WTC11 (cell line): ENCODE measurements around the gene RIC8B.

Source experiments
- ATF2 ChIP-seq: sonication (generic); formaldehyde crosslinking; IDR thresholded peaks from 2 replicates; pipeline ENCODE4 v1.8.1; 2022; ENCODE audit warnings: low read depth, missing genetic modification reagents, borderline replicate concordance
- CBFB ChIP-seq: sonication (generic); formaldehyde crosslinking; IDR thresholded peaks from 2 replicates; pipeline ENCODE4 v1.8.1; 2022; ENCODE audit warnings: mild to moderate bottlenecking, low read depth, missing genetic modification reagents
- CTCF ChIP-seq: fragments of 200-600 bp; IDR thresholded peaks from 2 replicates; pipeline ENCODE4 v1.8.0; 2022; ENCODE audit warnings: antibody characterized with exemption
- E2F1 ChIP-seq: sonication (generic); formaldehyde crosslinking; IDR thresholded peaks from 2 replicates; pipeline ENCODE4 v1.8.0; 2022; ENCODE audit warnings: mild to moderate bottlenecking, missing genetic modification reagents
- ETV6 ChIP-seq: sonication (generic); formaldehyde crosslinking; IDR thresholded peaks from 2 replicates; pipeline ENCODE4 v1.8.1; 2022; ENCODE audit warnings: mild to moderate bottlenecking, missing genetic modification reagents
- JUN ChIP-seq: sonication (generic); formaldehyde crosslinking; IDR thresholded peaks from 2 replicates; pipeline ENCODE4 v1.8.0; 2023; ENCODE audit warnings: mild to moderate bottlenecking, missing genetic modification reagents
- NR3C1 ChIP-seq: sonication (generic); formaldehyde crosslinking; conservative IDR thresholded peaks from 2 replicates; pipeline ENCODE4 v1.8.1; 2023; ENCODE audit warnings: low read depth, mild to moderate bottlenecking, missing genetic modification reagents
- PRRX2 ChIP-seq: fragments of 250-450 bp; sonication (Bioruptor Pico); IDR thresholded peaks from 2 replicates; pipeline ENCODE4 v1.8.0; 2021; ENCODE audit warnings: mild to moderate bottlenecking
- TP53 ChIP-seq: sonication (generic); formaldehyde crosslinking; IDR thresholded peaks from 2 replicates; pipeline ENCODE4 v1.8.1; 2023; ENCODE audit warnings: mild to moderate bottlenecking, missing genetic modification reagents
- TF ChIP-seq, protein P1 (sequence below): sonication (generic); formaldehyde crosslinking; IDR thresholded peaks from 2 replicates; pipeline ENCODE4 v1.8.1; 2023; ENCODE audit warnings: mild to moderate bottlenecking, missing genetic modification reagents, moderate library complexity
- TF ChIP-seq, protein P2 (sequence below): sonication (generic); formaldehyde crosslinking; IDR thresholded peaks from 2 replicates; pipeline ENCODE4 v1.8.1; 2022; ENCODE audit warnings: mild to moderate bottlenecking, missing genetic modification reagents, moderate library complexity, borderline replicate concordance
- TF ChIP-seq, protein P3 (sequence below): sonication (generic); formaldehyde crosslinking; IDR thresholded peaks from 2 replicates; pipeline ENCODE4 v1.8.0; 2023; ENCODE audit warnings: missing genetic modification reagents, mild to moderate bottlenecking, borderline replicate concordance
- TF ChIP-seq, protein P4 (sequence below): sonication (generic); formaldehyde crosslinking; IDR thresholded peaks from 2 replicates; pipeline ENCODE4 v1.8.1; 2023; ENCODE audit warnings: mild to moderate bottlenecking, moderate library complexity, missing genetic modification reagents
- TF ChIP-seq, protein P5 (sequence below): sonication (generic); formaldehyde crosslinking; IDR thresholded peaks from 2 replicates; pipeline ENCODE4 v1.8.1; 2023; ENCODE audit warnings: mild to moderate bottlenecking, missing genetic modification reagents, moderate library complexity

GRCh38 chr12:106900554-106900953 is 126.1 kb downstream of the RIC8B start:
- TF ChIP-seq CBFB = no peak
- TF ChIP-seq, protein P1, sequence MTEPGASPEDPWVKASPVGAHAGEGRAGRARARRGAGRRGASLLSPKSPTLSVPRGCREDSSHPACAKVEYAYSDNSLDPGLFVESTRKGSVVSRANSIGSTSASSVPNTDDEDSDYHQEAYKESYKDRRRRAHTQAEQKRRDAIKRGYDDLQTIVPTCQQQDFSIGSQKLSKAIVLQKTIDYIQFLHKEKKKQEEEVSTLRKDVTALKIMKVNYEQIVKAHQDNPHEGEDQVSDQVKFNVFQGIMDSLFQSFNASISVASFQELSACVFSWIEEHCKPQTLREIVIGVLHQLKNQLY (CRISPR knock-in tag) = no peak
- no peak for TF ChIP-seq CTCF
- no peak for TF ChIP-seq NR3C1
- no peak for TF ChIP-seq ETV6 (CRISPR knock-in tag)
- TF ChIP-seq, protein P2, sequence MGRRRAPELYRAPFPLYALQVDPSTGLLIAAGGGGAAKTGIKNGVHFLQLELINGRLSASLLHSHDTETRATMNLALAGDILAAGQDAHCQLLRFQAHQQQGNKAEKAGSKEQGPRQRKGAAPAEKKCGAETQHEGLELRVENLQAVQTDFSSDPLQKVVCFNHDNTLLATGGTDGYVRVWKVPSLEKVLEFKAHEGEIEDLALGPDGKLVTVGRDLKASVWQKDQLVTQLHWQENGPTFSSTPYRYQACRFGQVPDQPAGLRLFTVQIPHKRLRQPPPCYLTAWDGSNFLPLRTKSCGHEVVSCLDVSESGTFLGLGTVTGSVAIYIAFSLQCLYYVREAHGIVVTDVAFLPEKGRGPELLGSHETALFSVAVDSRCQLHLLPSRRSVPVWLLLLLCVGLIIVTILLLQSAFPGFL (CRISPR knock-in tag) = no peak
- TF ChIP-seq, protein P3, sequence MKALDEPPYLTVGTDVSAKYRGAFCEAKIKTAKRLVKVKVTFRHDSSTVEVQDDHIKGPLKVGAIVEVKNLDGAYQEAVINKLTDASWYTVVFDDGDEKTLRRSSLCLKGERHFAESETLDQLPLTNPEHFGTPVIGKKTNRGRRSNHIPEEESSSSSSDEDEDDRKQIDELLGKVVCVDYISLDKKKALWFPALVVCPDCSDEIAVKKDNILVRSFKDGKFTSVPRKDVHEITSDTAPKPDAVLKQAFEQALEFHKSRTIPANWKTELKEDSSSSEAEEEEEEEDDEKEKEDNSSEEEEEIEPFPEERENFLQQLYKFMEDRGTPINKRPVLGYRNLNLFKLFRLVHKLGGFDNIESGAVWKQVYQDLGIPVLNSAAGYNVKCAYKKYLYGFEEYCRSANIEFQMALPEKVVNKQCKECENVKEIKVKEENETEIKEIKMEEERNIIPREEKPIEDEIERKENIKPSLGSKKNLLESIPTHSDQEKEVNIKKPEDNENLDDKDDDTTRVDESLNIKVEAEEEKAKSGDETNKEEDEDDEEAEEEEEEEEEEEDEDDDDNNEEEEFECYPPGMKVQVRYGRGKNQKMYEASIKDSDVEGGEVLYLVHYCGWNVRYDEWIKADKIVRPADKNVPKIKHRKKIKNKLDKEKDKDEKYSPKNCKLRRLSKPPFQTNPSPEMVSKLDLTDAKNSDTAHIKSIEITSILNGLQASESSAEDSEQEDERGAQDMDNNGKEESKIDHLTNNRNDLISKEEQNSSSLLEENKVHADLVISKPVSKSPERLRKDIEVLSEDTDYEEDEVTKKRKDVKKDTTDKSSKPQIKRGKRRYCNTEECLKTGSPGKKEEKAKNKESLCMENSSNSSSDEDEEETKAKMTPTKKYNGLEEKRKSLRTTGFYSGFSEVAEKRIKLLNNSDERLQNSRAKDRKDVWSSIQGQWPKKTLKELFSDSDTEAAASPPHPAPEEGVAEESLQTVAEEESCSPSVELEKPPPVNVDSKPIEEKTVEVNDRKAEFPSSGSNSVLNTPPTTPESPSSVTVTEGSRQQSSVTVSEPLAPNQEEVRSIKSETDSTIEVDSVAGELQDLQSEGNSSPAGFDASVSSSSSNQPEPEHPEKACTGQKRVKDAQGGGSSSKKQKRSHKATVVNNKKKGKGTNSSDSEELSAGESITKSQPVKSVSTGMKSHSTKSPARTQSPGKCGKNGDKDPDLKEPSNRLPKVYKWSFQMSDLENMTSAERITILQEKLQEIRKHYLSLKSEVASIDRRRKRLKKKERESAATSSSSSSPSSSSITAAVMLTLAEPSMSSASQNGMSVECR (CRISPR knock-in tag) = no peak
- TF ChIP-seq PRRX2 (CRISPR knock-in tag) = no peak
- no peak for TF ChIP-seq ATF2 (CRISPR knock-in tag)
- TF ChIP-seq E2F1 (CRISPR knock-in tag) = no peak
- TF ChIP-seq JUN (CRISPR knock-in tag) = no peak
- no peak for TF ChIP-seq TP53 (CRISPR knock-in tag)
- TF ChIP-seq, protein P4, sequence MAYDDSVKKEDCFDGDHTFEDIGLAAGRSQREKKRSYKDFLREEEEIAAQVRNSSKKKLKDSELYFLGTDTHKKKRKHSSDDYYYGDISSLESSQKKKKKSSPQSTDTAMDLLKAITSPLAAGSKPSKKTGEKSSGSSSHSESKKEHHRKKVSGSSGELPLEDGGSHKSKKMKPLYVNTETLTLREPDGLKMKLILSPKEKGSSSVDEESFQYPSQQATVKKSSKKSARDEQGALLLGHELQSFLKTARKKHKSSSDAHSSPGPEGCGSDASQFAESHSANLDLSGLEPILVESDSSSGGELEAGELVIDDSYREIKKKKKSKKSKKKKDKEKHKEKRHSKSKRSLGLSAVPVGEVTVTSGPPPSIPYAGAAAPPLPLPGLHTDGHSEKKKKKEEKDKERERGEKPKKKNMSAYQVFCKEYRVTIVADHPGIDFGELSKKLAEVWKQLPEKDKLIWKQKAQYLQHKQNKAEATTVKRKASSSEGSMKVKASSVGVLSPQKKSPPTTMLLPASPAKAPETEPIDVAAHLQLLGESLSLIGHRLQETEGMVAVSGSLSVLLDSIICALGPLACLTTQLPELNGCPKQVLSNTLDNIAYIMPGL (CRISPR knock-in tag) = no peak
- TF ChIP-seq, protein P5, sequence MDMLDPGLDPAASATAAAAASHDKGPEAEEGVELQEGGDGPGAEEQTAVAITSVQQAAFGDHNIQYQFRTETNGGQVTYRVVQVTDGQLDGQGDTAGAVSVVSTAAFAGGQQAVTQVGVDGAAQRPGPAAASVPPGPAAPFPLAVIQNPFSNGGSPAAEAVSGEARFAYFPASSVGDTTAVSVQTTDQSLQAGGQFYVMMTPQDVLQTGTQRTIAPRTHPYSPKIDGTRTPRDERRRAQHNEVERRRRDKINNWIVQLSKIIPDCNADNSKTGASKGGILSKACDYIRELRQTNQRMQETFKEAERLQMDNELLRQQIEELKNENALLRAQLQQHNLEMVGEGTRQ (CRISPR knock-in tag) = no peak
